CD4-positive, alpha-beta T cell treated with Interferon gamma for 1 hour (primary cell): Measurements from ENCODE around the gene GARS1.
A peak's percentile ranks its signal among the peaks of the same experiment; 100 is the strongest.
"Not testable (repeated sequence)": the region's sequence is repeated elsewhere in the genome, so short reads cannot be mapped to it uniquely, and the experiment has no call there.

ENCODE experiments used
- DNase-seq: peaks from one replicate; pipeline ENCODE4 v3.0.0-alpha.2; 2020

Gene GARS1

DNA sequence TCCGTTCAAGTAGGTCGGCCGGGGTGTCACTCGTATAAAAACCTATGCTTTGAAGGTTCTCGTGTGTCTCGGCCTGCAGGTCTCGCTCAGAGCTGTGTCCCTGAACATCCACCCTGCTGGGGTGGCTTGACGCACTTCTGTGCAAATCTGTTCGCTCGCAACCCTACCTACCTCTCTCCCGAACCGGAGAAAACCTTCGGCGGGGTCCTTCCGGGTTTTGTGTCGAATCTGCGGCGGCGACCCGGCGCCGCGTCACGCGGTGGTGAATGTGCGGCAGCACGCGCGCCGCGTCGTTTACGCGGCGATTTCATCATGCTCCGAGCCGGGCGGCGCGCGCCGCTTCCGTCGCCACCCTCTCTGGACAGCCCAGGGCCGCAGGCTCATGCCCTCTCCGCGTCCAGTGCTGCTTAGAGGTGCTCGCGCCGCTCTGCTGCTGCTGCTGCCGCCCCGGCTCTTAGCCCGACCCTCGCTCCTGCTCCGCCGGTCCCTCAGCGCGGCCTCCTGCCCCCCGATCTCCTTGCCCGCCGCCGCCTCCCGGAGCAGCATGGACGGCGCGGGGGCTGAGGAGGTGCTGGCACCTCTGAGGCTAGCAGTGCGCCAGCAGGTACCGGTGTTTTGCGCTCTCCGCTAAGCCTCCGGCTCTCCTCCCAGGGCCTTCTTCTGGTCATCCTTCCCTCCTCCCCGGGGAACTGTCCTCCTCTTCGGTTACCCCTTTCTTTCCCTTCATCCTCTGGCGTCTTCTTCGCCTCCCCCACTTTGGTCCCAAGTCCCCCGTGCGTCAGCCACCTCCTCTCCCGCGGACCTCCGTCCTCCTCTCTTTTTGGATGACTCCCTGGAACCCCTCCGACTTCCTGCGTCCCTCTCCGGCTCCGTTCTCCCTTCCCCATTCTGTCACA lies at the start of gene GARS1:
GARS1 (plus strand) TSS at position 339 of the 896 bp plus-strand sequence; CDS start at position 383, 44 bp downstream.
- peak; percentile 85 for DNase-seq

DNA sequence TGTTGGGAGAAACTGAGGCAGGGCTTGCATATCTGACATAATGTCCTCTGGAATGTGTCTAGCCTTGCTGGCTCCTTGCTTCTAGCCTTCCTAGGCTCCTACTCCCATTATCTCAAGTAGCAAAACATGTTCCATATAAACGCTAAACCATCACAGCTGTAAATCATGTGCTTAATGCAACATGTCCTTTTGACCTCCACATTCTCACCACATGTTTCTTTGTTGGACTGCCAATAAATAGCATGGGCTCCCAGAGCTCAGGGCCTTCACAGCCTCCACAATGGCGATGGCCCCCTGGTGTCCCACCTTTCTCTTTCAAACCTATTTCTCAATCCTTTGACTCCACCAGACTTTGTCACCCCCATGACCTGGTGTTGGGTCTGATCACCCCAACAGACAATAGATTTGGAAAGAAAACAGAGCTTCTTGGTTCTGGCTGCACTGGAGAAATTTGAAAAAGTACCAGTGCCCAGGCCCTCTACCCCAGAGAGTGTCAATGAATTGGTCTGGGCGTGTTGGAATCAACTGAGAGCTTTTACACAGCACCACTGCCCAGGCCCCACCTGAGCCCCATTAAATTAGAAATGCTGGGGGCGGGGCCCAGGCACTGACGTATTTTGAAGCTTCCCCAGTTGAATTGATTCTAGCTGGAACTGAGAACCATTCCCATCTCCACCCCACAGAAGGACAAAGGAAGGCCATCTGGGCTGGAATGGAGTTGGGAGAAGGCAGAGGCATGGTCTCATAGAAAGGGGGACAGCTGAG lies 48.7 kb upstream of the GARS1 start:
- DNase-seq: no peak

GRCh38 chr7:30546596-30546995 lies 48.1 kb upstream of the GARS1 start:
- no peak for DNase-seq

- peak; percentile 8 for DNase-seq
These were observed 45.8 kb upstream of the GARS1 start for GRCh38 chr7:30548845-30549244.

DNA sequence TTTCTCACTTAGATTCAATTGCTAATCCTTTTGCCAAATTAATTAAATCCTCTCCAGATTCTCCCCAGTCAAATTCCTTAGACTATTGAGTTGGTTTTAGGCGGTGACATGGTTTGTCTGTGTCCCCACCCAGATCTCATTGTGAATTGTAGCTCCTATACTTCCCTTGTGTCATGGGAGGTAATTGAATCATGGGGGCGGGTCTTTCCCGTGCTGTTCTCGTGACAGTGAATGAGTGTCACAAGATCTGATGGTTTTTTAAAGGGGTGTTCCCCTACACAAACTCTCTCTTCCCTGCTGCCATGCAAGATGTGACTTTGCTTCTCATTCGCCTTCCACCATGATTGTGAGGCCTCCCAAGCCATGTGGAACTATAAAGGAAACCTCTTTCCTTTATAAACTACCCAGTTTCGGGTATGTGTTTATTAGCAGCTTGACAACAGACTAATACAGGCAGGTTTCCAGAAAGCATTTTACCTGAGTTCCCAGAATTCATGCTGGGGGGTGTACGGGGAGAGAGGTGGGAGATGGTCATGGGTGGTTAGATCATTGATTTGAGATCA lies 44.7 kb upstream of the GARS1 start:
- DNase-seq: no peak

GRCh38 chr7:30552330-30552729 lies 42.3 kb upstream of the GARS1 start:
- no peak for DNase-seq

GRCh38 chr7:30553141-30553540 lies 41.5 kb upstream of the GARS1 start:
- no peak for DNase-seq

DNA sequence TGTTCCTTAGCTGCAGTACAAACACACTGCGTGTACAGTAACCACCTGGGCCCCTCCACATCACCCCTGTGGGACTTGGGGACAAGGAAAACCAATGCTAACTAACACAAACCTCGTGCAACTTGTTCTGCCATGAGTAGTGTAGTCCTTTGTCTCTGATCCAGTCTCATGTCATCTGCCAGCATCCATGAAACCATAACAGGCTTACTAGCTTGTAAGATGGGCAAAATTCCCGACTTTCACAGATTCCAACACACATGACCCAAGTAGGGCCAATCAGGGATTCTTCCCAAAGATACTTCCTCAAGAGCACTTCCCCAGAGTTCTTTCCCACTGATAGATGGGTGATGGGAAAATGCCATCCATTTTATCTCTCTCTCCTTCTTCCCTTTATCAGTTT lies 41.1 kb upstream of the GARS1 start:
- DNase-seq: no peak

DNA sequence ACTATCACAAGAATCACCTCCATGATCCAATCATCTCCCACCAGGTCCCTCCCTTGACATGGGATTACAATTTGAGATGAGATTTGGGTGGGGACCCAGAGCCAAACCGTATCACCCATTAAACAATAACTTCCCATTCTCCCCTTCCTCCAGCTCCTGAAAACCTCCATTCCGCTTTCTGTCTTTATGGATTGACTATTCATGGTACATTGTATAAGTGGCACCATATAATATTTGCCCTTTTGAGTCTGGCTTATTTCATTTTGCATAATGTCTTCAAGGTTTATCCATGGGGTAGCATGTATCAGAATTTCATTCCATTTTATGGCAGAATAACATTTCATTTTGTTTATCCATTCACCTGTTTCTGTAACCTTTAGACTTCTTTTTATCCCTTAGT lies 39.2 kb upstream of the GARS1 start:
- no peak for DNase-seq

DNA sequence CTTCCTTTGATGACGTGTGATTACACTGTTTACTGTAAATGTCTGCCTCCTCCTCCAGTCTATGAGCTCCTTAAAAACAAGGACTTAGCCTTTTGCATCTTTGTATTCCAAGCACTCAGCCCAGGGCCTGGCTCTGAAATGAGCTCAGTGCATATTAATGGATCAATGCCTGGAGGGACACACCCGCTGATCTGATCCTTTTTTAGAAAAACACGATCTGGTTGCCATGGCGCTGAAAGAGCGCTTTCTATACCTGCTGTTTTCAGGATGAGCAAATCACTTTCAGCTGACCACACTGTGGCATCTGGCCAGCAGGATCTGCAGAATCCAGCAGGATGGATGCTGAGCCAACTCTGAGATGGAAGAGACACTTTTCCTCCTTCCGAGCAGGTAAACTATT lies 37.8 kb upstream of the GARS1 start:
- no peak for DNase-seq

DNA sequence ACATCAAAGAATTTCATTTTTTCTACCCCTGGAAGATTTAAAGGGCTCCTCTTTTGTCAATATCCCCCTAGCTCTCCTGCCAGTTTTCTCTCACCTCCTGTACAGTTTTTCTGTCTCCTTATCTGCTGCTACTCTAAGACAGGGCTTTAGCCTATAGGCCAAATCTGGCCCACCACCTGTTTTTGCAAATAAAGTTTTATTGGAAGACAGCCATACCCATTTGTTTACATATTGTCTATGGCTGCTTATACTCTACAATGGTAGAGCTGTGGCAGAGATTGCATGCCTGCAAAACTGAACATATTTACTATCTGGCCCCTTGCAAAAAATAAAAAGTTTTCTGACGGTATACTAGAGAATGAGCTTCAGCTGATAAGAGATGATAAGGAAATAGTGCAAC lies 37.4 kb upstream of the GARS1 start:
- no peak for DNase-seq

DNA sequence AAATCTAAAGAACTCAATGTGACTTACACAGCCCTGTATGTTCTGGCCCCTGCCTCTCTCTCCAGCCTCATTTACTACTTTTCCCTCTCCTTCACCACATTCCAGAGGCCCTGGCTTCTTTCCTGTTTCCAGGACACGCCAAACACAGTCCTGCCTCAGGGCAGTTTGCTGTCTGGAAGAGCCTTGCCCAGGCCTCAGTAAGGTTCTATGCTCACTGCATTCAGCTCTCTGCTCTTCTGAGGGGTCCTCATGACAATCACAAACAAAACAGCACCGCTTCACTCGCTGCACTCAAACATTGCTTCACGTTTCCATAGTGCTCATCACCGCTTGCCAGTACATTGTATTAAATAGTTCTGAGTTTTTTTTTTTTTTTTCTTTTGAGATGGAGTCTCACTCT lies 35.1 kb upstream of the GARS1 start:
- no peak for DNase-seq

DNA sequence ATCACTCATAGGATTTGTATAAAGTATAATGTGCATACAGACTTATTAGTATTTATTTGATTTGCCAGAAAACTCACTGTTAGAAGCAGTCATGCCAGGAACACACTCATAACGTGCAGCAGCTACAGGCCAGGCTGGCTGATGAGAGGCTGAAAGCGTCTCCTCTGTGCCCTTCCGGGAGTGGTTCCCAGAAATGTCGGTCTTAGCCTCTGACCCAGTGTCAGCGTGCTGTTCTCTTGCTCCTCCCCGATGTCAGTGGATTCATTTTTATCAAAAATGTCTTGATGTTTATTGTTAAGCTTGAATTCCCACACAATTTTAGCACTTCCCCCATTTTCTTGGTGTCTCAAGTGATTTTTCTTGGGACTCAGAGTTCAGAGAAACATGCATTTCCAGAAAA lies 33.3 kb upstream of the GARS1 start:
- no peak for DNase-seq

DNA sequence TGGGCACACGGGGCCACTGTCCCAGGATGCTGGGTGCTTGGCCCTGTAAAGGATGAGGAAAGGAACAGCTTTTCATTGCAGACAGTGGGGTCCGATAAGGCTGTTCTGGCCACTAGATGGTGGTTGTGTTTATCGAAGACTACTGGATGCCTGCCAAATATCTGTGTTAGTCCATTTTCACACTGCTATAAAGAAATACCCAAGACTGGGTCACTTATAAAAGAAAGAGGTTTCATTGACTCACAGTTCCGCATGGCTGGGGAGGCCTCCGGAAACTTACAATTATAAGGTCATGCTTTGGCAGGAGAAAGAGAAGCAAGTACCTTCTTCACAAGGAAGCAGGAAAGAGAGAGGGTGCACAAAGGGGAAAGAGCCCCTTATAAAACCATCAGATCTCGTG lies 32.2 kb upstream of the GARS1 start:
- DNase-seq: no peak

GRCh38 chr7:30562909-30563308 lies 31.8 kb upstream of the GARS1 start:
- no peak for DNase-seq

DNA sequence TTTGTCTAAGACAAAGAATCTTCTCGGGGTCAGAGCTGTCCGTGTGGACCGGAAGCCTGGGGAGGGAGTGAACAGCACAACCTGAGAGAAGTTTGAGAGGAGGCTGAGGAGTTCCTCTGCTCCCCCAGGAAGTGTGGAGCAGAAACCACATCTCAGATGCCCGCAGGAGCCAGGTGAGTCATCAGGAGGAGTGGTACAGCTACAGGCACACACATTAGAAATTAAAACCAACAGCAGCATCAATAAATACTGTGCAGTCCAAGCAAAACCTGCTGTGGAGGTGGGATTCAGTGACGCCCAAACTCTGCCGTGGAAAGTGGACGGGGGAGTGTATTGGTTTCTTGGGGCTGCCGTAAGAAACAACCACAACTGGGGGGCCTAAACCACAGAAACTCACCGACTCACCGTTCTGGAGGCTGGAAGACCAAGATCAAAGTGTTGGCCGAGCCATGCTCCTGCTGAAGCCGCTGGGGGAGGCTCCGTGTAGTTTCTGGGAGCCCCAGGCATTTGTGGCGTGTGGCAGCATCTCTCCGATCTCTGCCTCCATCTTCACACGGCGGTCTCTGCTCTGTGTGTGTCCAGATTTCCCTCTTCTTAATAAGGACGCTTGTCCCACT lies 31.2 kb upstream of the GARS1 start:
- no peak for DNase-seq

DNA sequence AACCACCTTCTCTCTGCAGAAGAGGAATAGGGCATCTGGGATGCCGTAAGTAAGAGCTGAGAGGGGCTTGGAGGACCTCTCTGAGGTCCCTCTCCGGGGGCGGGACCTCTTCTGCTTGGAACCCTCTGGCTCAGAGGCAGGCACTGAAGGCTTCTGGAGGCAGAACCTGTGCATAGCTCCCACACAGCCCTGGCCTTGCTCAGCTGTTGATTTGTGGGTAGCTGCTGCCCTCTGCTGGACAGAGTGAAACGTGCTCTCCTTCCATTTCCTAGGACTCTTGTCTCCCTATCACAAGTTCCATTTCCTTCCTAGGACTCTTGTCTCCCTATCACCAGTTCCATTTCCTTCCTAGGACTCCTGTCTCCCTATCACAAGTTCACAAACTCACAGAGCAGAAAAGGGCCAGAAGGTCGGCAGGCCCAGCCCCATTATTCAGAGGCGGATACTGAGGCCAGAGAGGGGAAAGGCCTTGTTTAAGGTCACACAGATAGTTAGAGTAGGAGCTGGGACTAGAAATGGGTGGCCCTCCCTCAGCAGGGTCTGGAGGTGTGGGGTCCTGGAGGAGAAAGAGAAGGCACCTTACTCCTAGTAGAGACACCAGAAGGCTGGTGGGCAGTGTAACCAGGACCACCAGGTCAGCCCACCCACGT lies 30.3 kb upstream of the GARS1 start:
- peak; percentile 64 for DNase-seq

GRCh38 chr7:30566596-30566995 lies 28.1 kb upstream of the GARS1 start:
- no peak for DNase-seq

GRCh38 chr7:30567081-30567480 lies 27.6 kb upstream of the GARS1 start:
- no peak for DNase-seq

DNA sequence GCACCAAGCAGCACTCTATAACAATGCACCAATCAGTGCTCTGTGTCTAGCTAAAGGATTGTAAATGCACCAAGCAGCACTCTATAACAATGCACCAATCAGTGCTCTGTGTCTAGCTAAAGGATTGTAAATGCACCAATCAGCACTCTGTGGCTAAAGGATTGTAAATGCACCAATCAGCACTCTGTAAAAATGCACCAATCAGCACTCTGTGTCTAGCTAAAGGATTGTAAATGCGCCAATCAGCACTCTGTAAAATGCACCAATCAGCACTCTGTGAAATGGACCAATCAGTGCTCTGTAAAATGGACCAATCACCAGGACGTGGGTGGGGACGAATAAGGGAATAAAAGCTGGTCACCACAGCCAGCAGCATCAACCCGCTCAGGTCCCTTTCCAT lies 24.4 kb upstream of the GARS1 start:
- DNase-seq: not testable (repeated sequence)

GRCh38 chr7:30572212-30572841 lies 22.4 kb upstream of the GARS1 start:
- no peak for DNase-seq

- DNase-seq: no peak
These were observed 18.8 kb upstream of the GARS1 start for GRCh38 chr7:30575910-30576309.
